HAP-1 (cell line): ENCODE data around the gene YPEL4.
A peak's percentile ranks its signal among the peaks of the same experiment; 100 is the strongest.
"Not testable (repeated sequence)": the region's sequence is repeated elsewhere in the genome, so short reads cannot be mapped to it uniquely, and the experiment has no call there.

Experiments used
- DNase-seq, 2 experiments: peaks; one replicate each; pipeline ENCODE4 v3.0.0-alpha.2; 2016 to 2020; ENCODE audit warnings: low spot score in 2 of 2
- H3K27me3 ChIP-seq: fragments of 250-450 bp; sonication (Bioruptor Pico); 2 replicates; pipeline ENCODE4 v1.5.1; 2020; ENCODE audit warnings: low read depth, mild to moderate bottlenecking, moderate library complexity
- H3K36me3 ChIP-seq: fragments of 250-450 bp; sonication (Bioruptor Pico); replicated peaks from 2 replicates; pipeline ENCODE4 v1.5.1; 2020; ENCODE audit warnings: mild to moderate bottlenecking
- H3K4me1 ChIP-seq: fragments of 250-450 bp; sonication (Bioruptor Pico); 2 replicates; pipeline ENCODE4 v1.5.1; 2020; ENCODE audit warnings: mild to moderate bottlenecking
- H3K4me3 ChIP-seq: fragments of 250-450 bp; sonication (Bioruptor Pico); 2 replicates; pipeline ENCODE4 v1.5.1; 2020; ENCODE audit warnings: mild to moderate bottlenecking, moderate library complexity
- H3K9me3 ChIP-seq: fragments of 250-450 bp; sonication (Bioruptor Pico); 2 replicates; pipeline ENCODE4 v1.5.1; 2020; ENCODE audit warnings: mild to moderate bottlenecking, moderate library complexity
- in situ Hi-C: fragments of 300-500 bp; cut with MboI; formaldehyde crosslinking; loops from 3 replicates; pipeline ENCODE4 v1.14.3; 2020; ENCODE audit warnings: low sequenced_read_pairs, inconsistent platforms, mixed read lengths

The YPEL4 gene

GRCh38 chr11:57662893-57663292 lies 13.2 kb upstream of the YPEL4 start:
- no peak for DNase-seq
- H3K36me3 ChIP-seq: peaks cover 22% of the 10 kb centered on the region
- no peak overlapping the region for H3K4me3 ChIP-seq
- in situ Hi-C loops: loop anchor here (10.0 kb wide), 2 partner anchors 318 to 912 kb away; partner anchors contain the start of genes LPXN and ZFP91
- no peaks in the 10 kb centered on the region for H3K9me3 ChIP-seq
- H3K4me1 ChIP-seq: peaks cover 5% of the 10 kb centered on the region; the same call in 1 of the 2 replicates
- H3K27me3 ChIP-seq: no peaks in the 10 kb centered on the region

- Histone ChIP-seq H3K9me3 (no peaks in the 10 kb centered on the region), H3K4me3 (no peak overlapping the region), H3K36me3 (peaks cover 22% of the 10 kb centered on the region), H3K4me1 (peaks cover 14% of the 10 kb centered on the region), H3K27me3 (no peaks in the 10 kb centered on the region)
- in situ Hi-C loops: loop anchor here (10.0 kb wide), 2 partner anchors 315 to 915 kb away; partner anchors contain the start of genes LPXN and ZFP91
- DNase-seq: no peak
These were observed 10.0 kb upstream of the YPEL4 start for GRCh38 chr11:57659669-57660068.

DNA sequence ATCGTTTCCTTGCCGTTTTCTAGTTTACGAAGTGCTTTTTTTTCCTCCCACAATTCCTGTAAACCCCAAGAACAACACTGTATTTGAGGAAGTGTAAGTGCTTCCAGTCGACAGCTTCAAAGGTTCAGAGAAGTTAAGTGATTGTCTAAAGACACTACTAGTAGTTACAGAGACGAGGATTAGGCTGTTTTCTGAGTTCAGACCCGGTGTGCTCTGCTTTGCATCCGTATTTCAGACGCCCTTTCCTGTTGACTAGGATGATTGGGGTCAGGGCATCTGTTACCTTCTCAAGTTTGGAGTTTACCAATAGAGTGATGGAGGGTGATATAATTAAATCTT lies 8.3 kb upstream of the YPEL4 start:
- DNase-seq: no peak
- in situ Hi-C loops: no loop called here
- no peaks in the 10 kb centered on the region for H3K9me3 ChIP-seq
- peaks cover 14% of the 10 kb centered on the region for H3K4me1 ChIP-seq
- H3K27me3 ChIP-seq: no peaks in the 10 kb centered on the region
- peaks cover 22% of the 10 kb centered on the region for H3K36me3 ChIP-seq
- H3K4me3 ChIP-seq: peak overlapping the region; percentile 57

DNA sequence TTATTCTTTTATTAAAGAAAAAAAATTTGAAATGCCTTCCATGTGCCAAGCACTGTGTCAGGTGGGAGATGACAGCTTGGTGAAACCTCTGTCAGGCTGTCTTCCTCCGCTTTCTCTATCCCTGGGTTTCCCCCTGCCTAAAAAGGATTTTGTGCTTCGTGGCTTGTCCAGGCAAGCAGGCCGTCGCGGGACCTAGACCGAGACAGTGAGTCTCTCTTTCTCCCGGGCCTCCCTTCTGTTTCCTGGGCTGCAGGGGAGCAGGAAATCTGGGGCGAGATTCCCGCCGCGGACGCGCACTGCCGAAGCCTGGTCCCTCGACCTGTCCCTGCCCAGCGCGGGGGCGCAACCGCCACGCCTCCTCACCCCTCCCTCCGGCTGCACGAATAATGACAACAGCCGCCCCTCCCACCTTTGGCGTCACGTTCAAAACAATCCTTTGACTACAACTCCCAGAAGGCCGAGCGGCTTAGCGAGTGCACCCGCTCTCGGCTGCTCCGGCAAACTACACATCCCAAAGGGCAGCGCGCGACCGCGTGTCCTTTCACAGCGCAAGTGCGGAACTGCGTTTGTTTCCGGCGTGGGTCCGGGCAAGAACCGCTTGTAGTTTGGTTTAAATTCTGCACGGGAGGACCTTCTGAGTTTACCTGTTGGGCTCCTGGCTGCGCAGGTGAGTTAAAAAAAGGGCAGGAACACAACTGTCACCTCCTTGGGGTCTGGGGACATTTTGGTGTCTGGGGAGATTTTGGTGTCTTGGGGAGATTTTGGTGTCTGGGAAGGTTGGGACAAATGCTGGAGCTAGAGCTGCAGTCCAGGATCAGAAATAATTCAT lies 7.7 kb upstream of the YPEL4 start, which contains the start of gene CLP1:
Gene CLP1, plus strand, starts transcription at position 569 of the 829 bp plus-strand sequence. CDS start 1,715 bp downstream, outside the sequence.
- Histone ChIP-seq H3K4me3 (peak within 1 kb of the TSS; percentile 57), H3K4me1 (peaks cover 14% of the 10 kb centered on the region), H3K27me3 (no peaks in the 10 kb centered on the region), H3K9me3 (no peaks in the 10 kb centered on the region), H3K36me3 (peaks cover 22% of the 10 kb centered on the region)
- in situ Hi-C loops: no loop called here
- peak; percentile 97 to 99 for DNase-seq

DNA sequence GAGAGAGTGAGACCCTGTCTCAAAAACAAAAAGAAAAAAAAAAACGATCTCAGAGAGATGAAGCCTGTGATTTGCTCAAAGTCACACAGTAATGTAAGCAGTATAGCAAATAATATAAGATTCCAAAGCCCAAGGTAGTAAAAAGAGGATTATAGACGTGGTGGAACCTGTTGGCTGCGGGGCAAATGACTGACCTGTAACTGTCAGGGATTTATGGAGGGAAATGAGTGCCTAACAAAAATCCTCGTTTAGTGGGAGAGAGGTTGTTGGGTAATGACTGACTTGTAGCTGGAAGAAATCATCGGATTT lies 7.1 kb upstream of the YPEL4 start:
- H3K27me3 ChIP-seq: no peaks in the 10 kb centered on the region
- peak in 1 of 2 experiments; percentile 12 for DNase-seq
- in situ Hi-C loops: no loop called here
- peaks cover 14% of the 10 kb centered on the region for H3K4me1 ChIP-seq
- H3K36me3 ChIP-seq: peaks cover 22% of the 10 kb centered on the region
- no peaks in the 10 kb centered on the region for H3K9me3 ChIP-seq
- H3K4me3 ChIP-seq: peak overlapping the region; percentile 57

DNA sequence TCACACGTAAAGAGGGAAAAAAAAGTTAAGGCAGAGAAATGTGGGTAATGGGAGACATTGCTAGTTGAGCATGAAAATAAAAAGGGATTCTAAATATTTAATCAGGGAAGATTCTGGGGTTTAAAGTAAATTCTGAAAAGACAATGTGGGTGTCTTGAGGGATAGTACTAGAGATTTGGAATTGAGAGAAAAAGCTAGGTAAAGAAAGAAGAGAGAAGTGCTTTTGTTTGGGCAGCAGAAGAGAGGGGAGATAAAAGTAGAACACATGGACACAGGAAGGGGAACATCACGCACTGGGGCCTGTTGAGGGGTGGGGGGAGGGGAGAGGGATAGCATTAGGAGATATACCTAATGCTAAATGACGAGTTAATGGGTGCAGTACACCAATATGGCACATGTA lies 3.5 kb upstream of the YPEL4 start:
- in situ Hi-C loops: no loop called here
- no peak for DNase-seq
- H3K36me3 ChIP-seq: no peaks in the 10 kb centered on the region
- no peaks in the 10 kb centered on the region for H3K9me3 ChIP-seq
- peaks cover 15% of the 10 kb centered on the region for H3K4me1 ChIP-seq
- peaks cover 16% of the 10 kb centered on the region for H3K27me3 ChIP-seq
- H3K4me3 ChIP-seq: no peak overlapping the region

DNA sequence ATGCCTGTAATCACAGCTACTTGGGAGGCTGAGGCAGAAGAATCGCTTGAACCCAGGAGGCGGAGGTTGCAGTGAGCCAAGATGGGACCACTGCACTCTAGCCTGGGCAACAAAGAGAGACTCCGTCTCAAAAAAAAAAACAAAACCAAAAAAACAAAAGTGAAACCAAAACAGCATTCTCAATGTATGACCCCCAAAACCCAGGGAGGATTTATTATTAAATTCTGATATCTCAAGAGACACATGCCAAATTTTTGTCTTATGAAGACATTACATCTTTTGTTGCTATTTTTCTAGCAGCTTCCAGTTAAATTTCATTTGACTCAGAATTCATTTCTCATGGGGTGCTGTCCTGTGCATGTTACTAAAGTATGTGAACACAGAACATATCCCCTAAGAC lies 3.0 kb upstream of the YPEL4 start:
- Histone ChIP-seq H3K9me3 (no peaks in the 10 kb centered on the region), H3K36me3 (no peaks in the 10 kb centered on the region), H3K4me3 (no peak overlapping the region), H3K27me3 (peaks cover 21% of the 10 kb centered on the region), H3K4me1 (peaks cover 15% of the 10 kb centered on the region)
- in situ Hi-C loops: no loop called here
- DNase-seq: no peak

GRCh38 chr11:57652230-57652629 lies 2.5 kb upstream of the YPEL4 start:
- H3K9me3 ChIP-seq, H3K36me3 ChIP-seq, H3K4me3 ChIP-seq, DNase-seq, in situ Hi-C loops: not testable (repeated sequence)
- peaks cover 15% of the 10 kb centered on the region for H3K4me1 ChIP-seq
- H3K27me3 ChIP-seq: peaks cover 25% of the 10 kb centered on the region

GRCh38 chr11:57651408-57651807 lies 1.7 kb upstream of the YPEL4 start:
- peaks cover 3% of the 10 kb centered on the region for H3K36me3 ChIP-seq
- peaks cover 7% of the 10 kb centered on the region for H3K4me1 ChIP-seq
- H3K9me3 ChIP-seq: no peaks in the 10 kb centered on the region
- in situ Hi-C loops: no loop called here
- no peak overlapping the region for H3K4me3 ChIP-seq
- H3K27me3 ChIP-seq: peaks cover 25% of the 10 kb centered on the region
- DNase-seq: no peak

GRCh38 chr11:57650739-57651090 lies 1.0 kb upstream of the YPEL4 start:
- Histone ChIP-seq H3K36me3 (peaks cover 6% of the 10 kb centered on the region), H3K4me3 (no peak overlapping the region), H3K9me3 (no peaks in the 10 kb centered on the region), H3K4me1 (peaks cover 5% of the 10 kb centered on the region; the same call in 1 of the 2 replicates), H3K27me3 (peaks cover 25% of the 10 kb centered on the region)
- in situ Hi-C loops: no loop called here
- DNase-seq: no peak

DNA sequence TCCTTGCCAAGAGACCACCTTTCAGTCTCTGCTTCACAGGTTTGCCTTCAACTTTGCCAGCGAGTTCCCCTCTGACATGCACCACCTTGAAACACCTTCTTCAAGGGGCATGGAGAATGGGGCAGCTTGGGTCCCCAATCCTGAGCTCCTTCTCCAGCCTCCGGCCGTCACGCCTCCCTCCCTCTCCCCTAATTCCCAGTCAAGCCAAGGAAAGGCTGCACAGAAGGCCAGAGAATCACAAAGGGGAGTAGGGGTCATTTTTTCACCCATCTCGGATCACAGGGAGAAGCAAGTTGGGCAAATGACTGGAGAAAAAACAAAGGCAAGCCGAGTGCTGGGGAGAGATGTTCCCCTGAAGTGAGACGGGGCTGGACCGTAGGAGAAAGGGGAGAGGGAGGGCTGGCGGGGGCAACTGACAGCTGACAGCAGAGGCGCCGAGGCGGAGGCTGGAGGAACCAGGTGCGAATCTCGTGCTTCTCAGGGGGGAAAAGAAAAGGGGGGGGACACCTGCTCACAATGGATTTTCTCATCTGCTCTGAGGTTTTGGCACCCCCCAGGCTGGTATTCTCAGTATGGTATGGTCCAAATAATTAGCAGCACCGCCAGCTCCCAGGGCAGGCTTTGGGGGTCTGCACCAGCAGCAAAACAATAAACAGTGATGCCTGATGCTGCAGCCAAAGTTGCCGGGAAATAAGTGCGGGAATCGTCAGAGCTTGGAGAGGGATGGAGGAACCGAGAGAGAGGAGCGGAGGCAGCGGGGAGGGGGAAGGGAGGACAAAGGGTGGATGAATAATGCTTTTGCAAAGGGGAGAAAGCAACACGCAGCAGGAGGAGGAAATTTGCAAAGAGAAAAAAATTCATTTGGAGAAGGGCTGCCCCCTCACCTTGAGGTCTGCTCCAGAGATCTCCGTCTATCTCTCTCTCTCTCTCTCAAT lies 644 bp downstream of the YPEL4 start:
- H3K27me3 ChIP-seq: peaks cover 25% of the 10 kb centered on the region
- no peaks in the 10 kb centered on the region; the same call in 1 of the 2 replicates for H3K9me3 ChIP-seq
- H3K4me1 ChIP-seq: peaks cover 5% of the 10 kb centered on the region; the same call in 1 of the 2 replicates
- peaks cover 6% of the 10 kb centered on the region for H3K36me3 ChIP-seq
- no peak overlapping the region for H3K4me3 ChIP-seq
- peak in 1 of 2 experiments; percentile 46 for DNase-seq
- in situ Hi-C loops: no loop called here

- H3K4me1 ChIP-seq: peaks cover 5% of the 10 kb centered on the region; the same call in 1 of the 2 replicates
- no peak overlapping the region for H3K4me3 ChIP-seq
- H3K36me3 ChIP-seq: peaks cover 6% of the 10 kb centered on the region
- peaks cover 25% of the 10 kb centered on the region for H3K27me3 ChIP-seq
- no peak for DNase-seq
- in situ Hi-C loops: no loop called here
- no peaks in the 10 kb centered on the region; the same call in 1 of the 2 replicates for H3K9me3 ChIP-seq
These were observed 1.5 kb downstream of the YPEL4 start for GRCh38 chr11:57647960-57648800.

- Histone ChIP-seq H3K36me3 (peaks cover 6% of the 10 kb centered on the region), H3K4me1 (peaks cover 5% of the 10 kb centered on the region; the same call in 1 of the 2 replicates), H3K9me3 (no peaks in the 10 kb centered on the region; the same call in 1 of the 2 replicates), H3K27me3 (peaks cover 25% of the 10 kb centered on the region), H3K4me3 (no peak overlapping the region)
- in situ Hi-C loops: no loop called here
- no peak for DNase-seq
These were observed 2.3 kb downstream of the YPEL4 start for GRCh38 chr11:57647372-57647771.
